ENCODE data around the gene ADA.

DNA sequence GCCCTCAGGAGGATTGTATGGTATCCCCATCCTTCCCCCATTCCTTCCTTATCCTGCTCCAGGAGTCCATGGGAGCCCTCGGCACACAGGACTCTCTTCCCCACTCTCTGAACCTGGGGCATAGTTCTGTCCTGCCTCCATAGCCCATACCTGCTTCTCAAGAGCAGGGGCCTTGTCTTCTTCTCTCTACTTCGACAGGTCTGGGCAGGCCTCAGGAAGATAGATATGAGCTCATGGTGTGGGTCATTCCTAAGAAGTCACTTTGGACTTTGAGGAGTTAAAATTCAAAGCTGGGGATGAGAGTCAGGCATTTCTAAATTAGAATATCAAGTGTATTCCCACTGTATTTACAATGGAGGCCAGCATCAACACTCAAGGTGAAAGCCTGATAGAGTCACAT is 8.4 kb upstream of the ADA start:
- TF ChIP-seq, protein P1, sequence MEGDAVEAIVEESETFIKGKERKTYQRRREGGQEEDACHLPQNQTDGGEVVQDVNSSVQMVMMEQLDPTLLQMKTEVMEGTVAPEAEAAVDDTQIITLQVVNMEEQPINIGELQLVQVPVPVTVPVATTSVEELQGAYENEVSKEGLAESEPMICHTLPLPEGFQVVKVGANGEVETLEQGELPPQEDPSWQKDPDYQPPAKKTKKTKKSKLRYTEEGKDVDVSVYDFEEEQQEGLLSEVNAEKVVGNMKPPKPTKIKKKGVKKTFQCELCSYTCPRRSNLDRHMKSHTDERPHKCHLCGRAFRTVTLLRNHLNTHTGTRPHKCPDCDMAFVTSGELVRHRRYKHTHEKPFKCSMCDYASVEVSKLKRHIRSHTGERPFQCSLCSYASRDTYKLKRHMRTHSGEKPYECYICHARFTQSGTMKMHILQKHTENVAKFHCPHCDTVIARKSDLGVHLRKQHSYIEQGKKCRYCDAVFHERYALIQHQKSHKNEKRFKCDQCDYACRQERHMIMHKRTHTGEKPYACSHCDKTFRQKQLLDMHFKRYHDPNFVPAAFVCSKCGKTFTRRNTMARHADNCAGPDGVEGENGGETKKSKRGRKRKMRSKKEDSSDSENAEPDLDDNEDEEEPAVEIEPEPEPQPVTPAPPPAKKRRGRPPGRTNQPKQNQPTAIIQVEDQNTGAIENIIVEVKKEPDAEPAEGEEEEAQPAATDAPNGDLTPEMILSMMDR (IDR thresholded peaks at IDR 0.05 in 4 of 5, conservative IDR thresholded peaks at IDR 0.05 in 1 of 5), result no peak
- no peak for TF ChIP-seq POLR2A (IDR thresholded peaks at IDR 0.05)
